ENCODE results near the gene CFAP97. TPM values are rescaled to one million over a fixed set of nuclear protein-coding genes. Genes with fewer than 3 reads are reported as not detected.

The CFAP97 gene
- total and polyA plus RNA-seq, 11 donors, result 2.0 to 22.7 (median 12.4) TPM

- WGBS, 4 donors, result 81 to 92% (median 84%) methylated on average over 1 of the region's 1 CpG
- no peak for TF ChIP-seq CTCF (IDR thresholded peaks at IDR 0.05)
- no peak for TF ChIP-seq POLR2A (IDR thresholded peaks at IDR 0.05)
- Histone ChIP-seq H3K9me3 (no peaks in the 10 kb centered on the region), H3K4me1 (peaks cover 0 to 30% (median 9%) of the 10 kb centered on the region in 12 donors), H3K27ac (no peak overlapping the region), H3K27me3 (no peaks in the 10 kb centered on the region), H3K36me3 (no peaks in the 10 kb centered on the region), H3K4me3 (no peak overlapping the region)
- no peak for ATAC-seq
- intact Hi-C loops (cut with DNase I), result loop anchor here in 1 of 10 donors (5.0 kb wide), 1 partner anchor 35 kb away; no protein-coding TSS in a partner anchor
- no peak for DNase-seq
These were observed 43.4 kb upstream of the CFAP97 start for GRCh38 chr4:185247151-185247550.

- H3K27ac ChIP-seq, result no peak overlapping the region
- no peaks in the 10 kb centered on the region for H3K27me3 ChIP-seq
- no peak for DNase-seq
- WGBS, 4 donors, result 73 to 84% (median 79%) methylated on average over 1 of the region's 1 CpG
- H3K4me3 ChIP-seq, result no peak overlapping the region
- intact Hi-C loops (cut with DNase I), result loop anchor here in 1 of 10 donors (5.0 kb wide), 1 partner anchor 34 kb away; no protein-coding TSS in a partner anchor
- no peaks in the 10 kb centered on the region for H3K36me3 ChIP-seq
- H3K9me3 ChIP-seq, result no peaks in the 10 kb centered on the region
- peaks cover 0 to 25% (median 7%) of the 10 kb centered on the region in 12 donors for H3K4me1 ChIP-seq
- no peak for TF ChIP-seq POLR2A (IDR thresholded peaks at IDR 0.05)
- no peak for TF ChIP-seq CTCF (IDR thresholded peaks at IDR 0.05)
- no peak for ATAC-seq
These were observed 42.7 kb upstream of the CFAP97 start for GRCh38 chr4:185246453-185246852.

- WGBS, 4 donors, result 49 to 73% (median 65%) methylated on average over 4 of the region's 4 CpGs
- Histone ChIP-seq H3K27ac (no peak overlapping the region), H3K36me3 (no peaks in the 10 kb centered on the region), H3K4me1 (peaks cover 0 to 20% (median 6%) of the 10 kb centered on the region in 12 donors), H3K9me3 (no peaks in the 10 kb centered on the region), H3K4me3 (no peak overlapping the region), H3K27me3 (no peaks in the 10 kb centered on the region)
- TF ChIP-seq POLR2A (IDR thresholded peaks at IDR 0.05), result no peak
- TF ChIP-seq CTCF (IDR thresholded peaks at IDR 0.05), result no peak
- ATAC-seq (no peak), DNase-seq (no peak)
- intact Hi-C loops (cut with DNase I), result loop anchor here in 1 of 10 donors (5.0 kb wide), 1 partner anchor 32 kb away; no protein-coding TSS in a partner anchor
These were observed 41.0 kb upstream of the CFAP97 start for GRCh38 chr4:185244763-185245162.

- DNase-seq (no peak), ATAC-seq (no peak)
- no peaks in the 10 kb centered on the region for H3K36me3 ChIP-seq
- H3K9me3 ChIP-seq, result peaks cover 0 to 3% (median 0%) of the 10 kb centered on the region in 12 donors
- peaks cover 0 to 20% (median 6%) of the 10 kb centered on the region in 12 donors for H3K4me1 ChIP-seq
- TF ChIP-seq CTCF (IDR thresholded peaks at IDR 0.05), result no peak
- no peak for TF ChIP-seq POLR2A (IDR thresholded peaks at IDR 0.05)
- no peaks in the 10 kb centered on the region for H3K27me3 ChIP-seq
- WGBS, 4 donors, result 74 to 88% (median 82%) methylated on average over 4 of the region's 4 CpGs
- no peak overlapping the region for H3K27ac ChIP-seq
- intact Hi-C loops (cut with DNase I), result no loop called here
- no peak overlapping the region for H3K4me3 ChIP-seq
These were observed 40.1 kb upstream of the CFAP97 start for GRCh38 chr4:185243879-185244278.
